Left forelimb (tissue), 1 donor: ENCODE results near the gene SCO1.

ENCODE experiments used
- DNase-seq: peaks from one replicate; pipeline ENCODE4 v3.0.0-alpha.2; 2018; ENCODE audit warnings: low spot score

SCO1 gene

GRCh38 chr17:10652984-10653659, 44.2 kb downstream of the SCO1 start:
- DNase-seq, result no peak

DNA sequence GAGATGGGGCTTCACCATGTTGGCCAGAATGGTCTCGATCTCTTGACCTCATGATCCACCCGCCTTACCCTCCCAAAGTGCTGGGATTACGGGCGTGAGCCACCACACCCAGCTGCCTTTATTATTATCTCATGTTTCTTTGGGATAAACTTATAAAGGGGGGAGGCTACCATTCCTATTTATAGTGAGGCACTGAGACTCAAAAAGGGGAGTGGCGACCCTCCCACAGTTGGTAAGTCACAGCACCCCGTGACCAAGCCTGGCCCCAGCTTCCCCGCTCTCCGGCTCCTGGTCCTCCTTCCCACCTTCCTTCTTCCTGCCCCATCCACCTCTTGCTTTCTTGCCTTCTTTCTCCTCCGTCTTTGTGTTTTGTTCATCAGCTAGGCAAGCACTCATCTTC, 45.4 kb downstream of the SCO1 start:
- DNase-seq, result no peak

DNA sequence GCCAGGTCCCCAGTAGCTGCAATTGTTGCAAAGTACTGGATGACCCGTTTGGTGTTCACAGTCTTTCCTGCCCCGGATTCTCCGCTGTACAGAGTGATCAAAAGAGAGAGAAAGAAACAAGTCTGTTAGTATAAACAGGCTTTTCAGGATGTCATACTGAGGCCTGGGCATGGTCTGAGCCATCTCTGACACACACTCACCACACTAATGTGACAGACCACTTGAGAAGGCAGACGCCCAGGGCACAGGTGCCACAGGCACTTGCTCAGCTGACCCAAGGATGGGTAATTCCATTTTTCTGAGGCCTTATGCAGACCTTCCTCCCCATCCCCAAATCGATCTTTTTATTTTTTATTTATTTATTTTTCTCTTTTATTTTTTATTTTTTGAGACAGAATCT, 47.7 kb downstream of the SCO1 start:
- DNase-seq, result no peak

GRCh38 chr17:10648956-10649355, 48.4 kb downstream of the SCO1 start:
- no peak for DNase-seq

- no peak for DNase-seq
Measured at GRCh38 chr17:10648381-10648780, 49.0 kb downstream of the SCO1 start.

GRCh38 chr17:10646392-10646990, 50.8 kb downstream of the SCO1 start:
- DNase-seq, result no peak

DNA sequence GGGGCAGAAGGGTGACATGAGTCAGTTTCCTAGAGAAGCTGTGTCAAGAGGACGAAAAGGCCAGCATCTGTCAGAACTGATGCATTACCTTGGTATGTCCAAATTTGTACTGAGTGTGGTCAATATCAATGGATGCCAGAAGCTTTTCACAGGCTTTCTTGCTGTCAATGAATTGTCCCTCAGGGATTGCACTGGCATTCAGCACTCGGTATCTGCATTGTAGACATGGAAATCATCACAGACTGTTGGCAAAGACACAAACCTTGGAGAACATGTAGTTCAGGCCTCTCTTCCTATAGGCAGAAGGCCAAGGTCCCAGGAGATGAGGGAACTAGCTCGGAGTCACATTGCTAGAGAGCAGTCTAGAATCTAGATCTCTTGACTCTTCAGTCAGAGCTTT, 56.9 kb downstream of the SCO1 start:
- no peak for DNase-seq

- DNase-seq, result no peak
Measured at GRCh38 chr17:10638151-10638550, 59.2 kb downstream of the SCO1 start.

DNA sequence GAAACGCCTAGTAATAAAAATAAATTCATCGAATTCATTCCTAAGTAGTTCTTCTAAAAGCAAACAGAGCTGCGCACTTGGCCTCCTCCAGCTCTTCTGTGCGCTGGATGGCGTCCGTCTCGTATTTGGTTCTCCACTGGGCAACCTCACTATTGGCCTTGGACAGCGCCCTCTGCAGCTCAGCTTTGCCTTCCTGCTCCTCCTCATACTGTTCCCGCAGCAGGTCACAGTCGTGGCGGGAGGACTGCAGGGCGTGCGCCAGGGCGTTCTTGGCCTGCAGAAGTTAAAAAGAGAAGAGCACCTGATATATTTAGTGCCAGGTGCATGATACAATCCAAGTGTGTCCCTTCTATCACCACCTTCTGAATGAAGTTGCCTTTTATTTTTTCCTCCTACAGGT, 62.0 kb downstream of the SCO1 start:
- DNase-seq, result no peak

GRCh38 chr17:10633738-10634379, 63.5 kb downstream of the SCO1 start:
- no peak for DNase-seq

DNA sequence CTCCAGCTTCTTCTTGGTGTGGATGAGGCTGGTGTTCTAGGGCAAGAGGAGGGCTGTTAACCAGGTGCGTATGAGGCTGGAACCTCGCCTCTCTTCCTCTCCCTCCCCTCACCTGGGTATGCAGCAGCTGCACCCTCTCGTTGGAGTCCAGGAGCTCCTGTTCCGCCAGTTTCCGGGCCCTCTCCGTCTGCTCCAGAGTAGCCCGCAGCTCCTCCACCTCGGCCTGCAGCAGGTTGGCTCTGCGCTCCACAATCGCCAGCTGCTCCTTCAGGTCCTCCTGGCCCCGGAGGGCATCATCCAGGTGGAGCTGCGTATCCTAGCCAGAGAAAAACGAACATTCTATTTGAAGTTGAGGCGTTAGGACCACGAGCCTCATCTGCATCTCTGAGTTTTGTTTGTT, 65.6 kb downstream of the SCO1 start:
- DNase-seq, result no peak

- DNase-seq, result no peak
Measured at GRCh38 chr17:10631048-10631700, 66.2 kb downstream of the SCO1 start.

GRCh38 chr17:10629706-10630105, 67.6 kb downstream of the SCO1 start:
- DNase-seq, result no peak

DNA sequence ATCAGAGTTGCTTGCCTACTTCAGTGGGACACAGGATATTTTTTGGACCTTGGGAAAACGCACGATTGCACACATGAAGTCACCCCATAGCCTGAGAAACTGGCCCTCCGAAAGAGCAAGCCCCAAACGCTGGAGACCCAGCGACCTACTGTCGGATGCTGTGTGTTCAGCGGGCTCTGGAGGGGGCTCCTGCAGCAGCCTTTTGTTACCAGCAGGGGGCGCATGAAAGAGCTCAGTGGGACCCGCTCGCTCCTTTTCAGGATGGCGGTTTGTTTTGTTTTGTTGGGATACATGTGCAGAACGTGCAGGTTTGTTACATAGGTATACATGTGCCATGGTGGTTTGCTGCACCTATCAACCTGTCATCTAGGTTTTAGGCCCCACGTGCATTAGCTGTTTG, 68.6 kb downstream of the SCO1 start:
- no peak for DNase-seq

- DNase-seq, result no peak
Measured at GRCh38 chr17:10626390-10626789, 70.9 kb downstream of the SCO1 start.

DNA sequence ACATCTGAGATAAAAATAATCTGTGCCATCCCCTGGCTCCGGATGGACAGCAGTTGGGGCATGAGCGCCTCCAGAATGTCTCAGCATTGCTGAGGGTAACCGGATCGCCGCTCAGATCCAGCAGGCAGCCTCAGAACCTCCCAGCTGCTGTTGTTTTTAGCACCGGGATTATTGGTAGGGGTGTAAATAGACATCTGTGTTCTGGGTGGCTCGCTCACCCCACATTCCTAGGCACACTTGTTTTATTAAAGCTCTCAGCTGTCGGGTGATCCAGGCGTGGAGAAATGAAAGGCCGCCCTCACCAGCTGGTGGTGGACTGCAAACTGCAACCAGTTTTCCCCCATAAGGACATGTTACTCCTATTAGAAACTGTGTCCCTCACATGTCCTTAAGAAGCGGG, 72.4 kb downstream of the SCO1 start:
- DNase-seq, result no peak

DNA sequence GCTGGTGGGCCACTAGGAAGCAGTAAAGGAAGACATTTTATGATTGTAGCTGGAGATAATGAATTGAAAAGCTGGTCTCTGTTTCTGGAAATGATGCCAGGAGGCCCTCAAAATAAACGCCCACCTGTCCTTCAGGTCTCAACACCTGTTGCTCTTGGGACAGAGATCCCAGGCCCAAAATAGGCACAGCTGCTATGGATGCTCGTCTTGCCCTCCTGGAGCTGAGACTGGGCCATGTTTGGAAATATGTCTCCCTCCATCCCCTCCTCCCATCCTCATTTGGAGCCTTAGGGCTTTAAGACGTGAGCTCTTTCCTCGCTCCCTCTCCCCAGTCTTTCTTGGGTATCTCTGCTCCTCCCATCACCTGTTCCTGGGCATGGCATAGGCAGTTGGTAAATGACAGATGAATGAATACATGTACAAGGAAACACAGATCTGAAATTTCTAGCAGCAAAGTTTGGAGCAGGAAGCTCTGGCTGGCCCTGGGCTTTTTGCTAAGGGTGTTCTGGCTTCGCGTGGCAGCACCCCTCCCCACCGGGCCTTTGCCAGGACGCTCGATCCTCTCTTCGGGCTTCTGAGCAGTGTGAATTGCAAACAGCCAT, 73.5 kb downstream of the SCO1 start:
- DNase-seq, result no peak

DNA sequence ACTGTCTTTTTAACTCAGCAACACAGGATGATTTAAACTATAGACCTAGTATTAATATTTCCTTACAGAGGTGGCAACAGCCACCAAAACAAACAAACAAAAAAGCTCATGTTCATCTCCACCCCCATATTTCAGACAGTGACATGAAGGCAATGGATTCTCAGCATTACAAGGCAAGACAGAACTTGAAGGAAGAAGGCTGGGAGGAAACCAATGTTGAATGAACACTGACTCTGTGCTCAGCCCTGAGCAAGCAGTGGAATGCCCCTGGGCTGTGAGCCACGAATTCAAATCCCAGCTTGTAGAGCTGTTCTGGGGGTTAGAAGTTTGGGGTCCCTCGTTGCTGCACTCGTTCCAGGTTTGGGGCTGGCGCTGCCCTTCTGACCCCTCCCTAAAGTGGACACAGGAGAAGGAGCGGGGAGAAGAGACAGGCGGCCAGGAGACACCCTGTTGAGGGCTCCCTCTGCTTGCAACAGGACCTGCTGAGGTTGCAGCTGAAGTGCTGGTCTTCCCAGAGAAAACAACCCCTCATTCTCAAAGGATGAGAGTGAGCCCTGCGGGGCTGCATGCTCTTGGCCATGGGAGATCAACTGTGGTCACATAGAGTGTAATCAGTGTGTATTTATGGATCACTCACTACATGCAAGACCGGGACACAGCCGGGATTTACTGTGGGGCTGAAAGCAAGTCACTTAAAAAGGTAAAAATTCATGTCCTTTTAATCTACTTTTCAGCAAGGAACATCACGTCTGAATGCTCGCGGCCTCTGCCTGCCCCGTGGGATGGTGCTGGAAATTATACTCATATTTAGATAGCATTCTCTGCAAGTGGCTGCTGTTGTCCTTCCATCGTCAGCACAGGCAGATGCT, 74.5 kb downstream of the SCO1 start:
- DNase-seq, result no peak
